ENCODE results near the gene RPTOR. TPM values are rescaled to one million over a fixed set of nuclear protein-coding genes. Genes with fewer than 3 reads are reported as not detected.
"Not testable (repeated sequence)": the region's sequence is repeated elsewhere in the genome, so short reads cannot be mapped to it uniquely, and the experiment has no call there.

Gene RPTOR
- total RNA-seq, 6 experiments from 2014 or later: 34.4 to 39.2 (median 35.5) TPM

- peaks cover 17% of the 10 kb centered on the region for H3K36me3 Mint-ChIP-seq (ENCODE audit: low read depth)
- no peak overlapping the region for H3K4me3 Mint-ChIP-seq
Measured at GRCh38 chr17:80569924-80570323, 25.3 kb downstream of the RPTOR start.

GRCh38 chr17:80573701-80574100 lies 29.1 kb downstream of the RPTOR start:
- DNase-seq: no peak
- no peak for TF ChIP-seq CTCF (IDR thresholded peaks at IDR 0.05)
- Mint-ChIP-seq H3K4me1 (ENCODE audit: low read depth) (peaks cover 6% of the 10 kb centered on the region; the same call in 1 of the 2 replicates), H3K4me3 (no peak overlapping the region), H3K36me3 (ENCODE audit: low read depth) (peaks cover 12% of the 10 kb centered on the region), H3K9me3 (no peaks in the 10 kb centered on the region), H3K27me3 (ENCODE audit: insufficient read depth) (no peaks in the 10 kb centered on the region), H3K27ac (no peak overlapping the region)

More at GRCh38 chr17:80569924-80570323, 25.3 kb downstream of the RPTOR start:
- Mint-ChIP-seq H3K9me3 (no peaks in the 10 kb centered on the region), H3K4me1 (ENCODE audit: low read depth) (peaks cover 11% of the 10 kb centered on the region; the same call in 1 of the 2 replicates), H3K27ac (no peak overlapping the region), H3K27me3 (ENCODE audit: insufficient read depth) (no peaks in the 10 kb centered on the region)
- no peak for TF ChIP-seq CTCF (IDR thresholded peaks at IDR 0.05)
- no peak for DNase-seq

DNA sequence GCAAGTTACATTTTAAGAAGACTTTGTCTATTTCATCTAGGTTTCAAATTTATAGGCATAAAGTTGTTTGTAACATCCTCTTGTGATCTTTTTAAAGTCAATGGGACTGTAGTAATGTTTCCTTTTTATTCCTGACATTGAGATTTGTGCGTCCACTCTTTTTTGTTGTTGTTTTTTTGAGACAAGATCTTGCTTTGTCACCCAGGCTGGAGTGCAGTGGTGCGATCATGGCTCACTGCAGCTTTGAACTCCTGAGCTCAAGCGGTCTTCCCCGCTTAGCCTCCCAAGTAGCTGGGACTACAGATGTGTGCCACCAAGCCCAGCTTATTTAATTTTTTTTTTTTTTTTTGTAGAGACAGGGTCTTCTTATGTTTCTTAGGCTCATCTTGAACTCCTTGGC lies 29.9 kb downstream of the RPTOR start:
- H3K4me1 Mint-ChIP-seq (ENCODE audit: low read depth): peaks cover 5% of the 10 kb centered on the region; the same call in 1 of the 2 replicates
- no peak for DNase-seq
- no peak overlapping the region for H3K27ac Mint-ChIP-seq
- H3K9me3 Mint-ChIP-seq: no peaks in the 10 kb centered on the region
- H3K4me3 Mint-ChIP-seq: no peak overlapping the region
- H3K36me3 Mint-ChIP-seq (ENCODE audit: low read depth): peaks cover 9% of the 10 kb centered on the region; the same call in 1 of the 2 replicates
- TF ChIP-seq CTCF (IDR thresholded peaks at IDR 0.05): no peak
- H3K27me3 Mint-ChIP-seq (ENCODE audit: insufficient read depth): no peaks in the 10 kb centered on the region; the same call in 1 of the 2 replicates

DNA sequence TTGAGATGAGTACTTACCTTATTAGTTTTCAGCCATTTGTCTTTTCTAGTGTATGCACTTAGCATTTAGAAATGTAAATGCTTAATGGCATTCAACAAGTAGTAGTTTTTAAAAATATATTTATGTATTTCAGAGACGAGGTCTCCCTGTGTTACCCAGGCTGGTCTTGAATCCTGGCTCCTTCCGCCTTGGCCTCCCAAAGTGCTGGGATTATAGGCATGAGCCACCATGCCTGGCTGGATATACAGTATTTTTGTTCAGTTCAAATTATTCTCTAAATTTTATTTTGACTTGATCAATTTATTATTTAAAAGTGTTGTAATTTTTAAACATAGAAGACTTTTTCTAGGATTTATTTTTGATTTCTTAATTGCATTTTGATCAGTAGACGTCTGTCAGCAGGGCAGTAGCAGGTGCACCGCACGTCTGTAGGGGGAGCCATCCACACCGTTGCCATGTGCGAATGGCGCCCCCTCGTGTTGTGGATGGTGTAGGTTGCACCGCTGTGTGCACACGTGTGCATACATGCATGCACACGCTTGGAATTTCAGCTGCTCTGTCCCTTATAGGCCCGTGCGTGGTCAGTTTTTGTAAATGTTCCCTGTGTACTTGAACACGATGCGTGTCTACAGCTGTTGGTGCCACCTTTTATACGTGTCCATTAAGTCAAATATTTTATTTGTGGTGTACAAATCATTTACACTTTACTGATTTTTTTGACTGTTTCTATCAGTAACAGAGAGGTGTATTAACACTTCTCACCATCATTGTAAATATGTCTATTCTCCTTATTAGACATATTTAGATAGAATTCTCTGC lies 30.6 kb downstream of the RPTOR start:
- Mint-ChIP-seq H3K36me3 (ENCODE audit: low read depth) (peaks cover 9% of the 10 kb centered on the region; the same call in 1 of the 2 replicates), H3K9me3 (no peaks in the 10 kb centered on the region), H3K4me3 (no peak overlapping the region), H3K27ac (no peak overlapping the region), H3K4me1 (ENCODE audit: low read depth) (no peaks in the 10 kb centered on the region), H3K27me3 (ENCODE audit: insufficient read depth) (no peaks in the 10 kb centered on the region; the same call in 1 of the 2 replicates)
- DNase-seq: peak; percentile 69
- TF ChIP-seq CTCF (IDR thresholded peaks at IDR 0.05): peak; percentile 100

- Mint-ChIP-seq H3K27me3 (ENCODE audit: insufficient read depth) (no peaks in the 10 kb centered on the region; the same call in 1 of the 2 replicates), H3K4me1 (ENCODE audit: low read depth) (no peaks in the 10 kb centered on the region; the same call in 1 of the 2 replicates), H3K36me3 (ENCODE audit: low read depth) (no peaks in the 10 kb centered on the region), H3K9me3 (no peaks in the 10 kb centered on the region), H3K27ac (no peak overlapping the region), H3K4me3 (no peak overlapping the region)
- TF ChIP-seq CTCF (IDR thresholded peaks at IDR 0.05): no peak
- no peak for DNase-seq
Measured at GRCh38 chr17:80577876-80578570, 33.4 kb downstream of the RPTOR start.

- not testable (repeated sequence) for H3K27ac Mint-ChIP-seq; H3K9me3 Mint-ChIP-seq; H3K27me3 Mint-ChIP-seq (ENCODE audit: insufficient read depth); DNase-seq; H3K4me1 Mint-ChIP-seq (ENCODE audit: low read depth); H3K4me3 Mint-ChIP-seq; H3K36me3 Mint-ChIP-seq (ENCODE audit: low read depth)
Measured at GRCh38 chr17:80578668-80579388, 34.2 kb downstream of the RPTOR start.

Data from HFFc6 (cell line).